GM23338 (cell line): ENCODE measurements around the gene MALSU1. TPM values are rescaled to one million over a fixed set of nuclear protein-coding genes. Genes with fewer than 3 reads are reported as not detected.

Source experiments
- ATAC-seq: fragments of 200-7000 bp; cut with Tn5 transposase; 3 replicates; pipeline ENCODE4 v1.9.1; 2020
- DNase-seq: peaks from one replicate; pipeline ENCODE4 v3.0.0-alpha.2; 2015; ENCODE audit warnings: low spot score
- H2AFZ ChIP-seq: fragments of 200-600 bp; sonication (generic); 2 replicates; pipeline ENCODE4 v1.8.0; 2016; ENCODE audit warnings: antibody characterized with exemption, mild to moderate bottlenecking, moderate library complexity
- H3F3A ChIP-seq: fragments of 200-600 bp; sonication (generic); replicated peaks from 2 replicates; pipeline ENCODE4 v1.8.0; 2017; ENCODE audit warnings: antibody characterized with exemption, mixed run types, low read depth
- H3K27ac ChIP-seq: fragments of 200-600 bp; sonication (generic); 2 replicates; pipeline ENCODE4 v1.6.1; 2016; ENCODE audit warnings: low read depth
- H3K27me3 ChIP-seq: fragments of 200-600 bp; sonication (generic); 2 replicates; pipeline ENCODE4 v1.8.0; 2016; ENCODE audit warnings: mild to moderate bottlenecking, mixed run types, moderate library complexity; ENCODE audit not compliant: insufficient read depth
- H3K36me3 ChIP-seq: fragments of 200-600 bp; sonication (generic); 2 replicates; pipeline ENCODE4 v1.8.0; 2016; ENCODE audit warnings: mild to moderate bottlenecking; ENCODE audit not compliant: insufficient read depth
- H3K4me1 ChIP-seq: fragments of 200-600 bp; sonication (generic); 2 replicates; pipeline ENCODE4 v1.8.0; 2016; ENCODE audit warnings: mild to moderate bottlenecking, moderate library complexity; ENCODE audit not compliant: insufficient read depth
- H3K4me2 ChIP-seq: fragments of 200-600 bp; sonication (generic); 2 replicates; pipeline ENCODE4 v1.7.1; 2017; ENCODE audit warnings: mixed run types
- H3K4me3 ChIP-seq: fragments of 200-600 bp; sonication (generic); 2 replicates; pipeline ENCODE4 v1.6.1; 2016; ENCODE audit warnings: mixed run types
- H3K79me2 ChIP-seq: fragments of 200-600 bp; sonication (generic); replicated peaks from 2 replicates; pipeline ENCODE4 v1.8.0; 2017; ENCODE audit warnings: mild to moderate bottlenecking; ENCODE audit not compliant: insufficient read depth
- H3K9me2 ChIP-seq: fragments of 200-600 bp; sonication (generic); 2 replicates; pipeline ENCODE4 v1.8.0; 2017; ENCODE audit not compliant: insufficient read depth
- H4K20me1 ChIP-seq: fragments of 200-600 bp; sonication (generic); replicated peaks from 2 replicates; pipeline ENCODE4 v1.8.0; 2017; ENCODE audit warnings: mild to moderate bottlenecking; ENCODE audit not compliant: insufficient read depth
- H3K27ac Mint-ChIP-seq: 2 replicates; pipeline ENCODE4 v1.8.0; 2020; ENCODE audit warnings: inconsistent platforms, mild to moderate bottlenecking, moderate library complexity, mixed read lengths
- H3K27me3 Mint-ChIP-seq: 3 replicates; pipeline ENCODE4 v1.8.0; 2022; ENCODE audit warnings: low read depth, mild to moderate bottlenecking, moderate library complexity, mixed read lengths, inconsistent platforms; ENCODE audit not compliant: insufficient read depth, poor library complexity
- H3K36me3 Mint-ChIP-seq: 3 replicates; pipeline ENCODE4 v1.8.0; 2021; ENCODE audit warnings: low read depth, mild to moderate bottlenecking, inconsistent platforms, moderate library complexity, mixed read lengths
- H3K4me1 Mint-ChIP-seq: 3 replicates; pipeline ENCODE4 v1.8.0; 2020; ENCODE audit warnings: mild to moderate bottlenecking, inconsistent platforms, mixed read lengths
- H3K4me3 Mint-ChIP-seq: 3 replicates; pipeline ENCODE4 v1.8.0; 2021; ENCODE audit warnings: moderate library complexity, mild to moderate bottlenecking, inconsistent platforms, mixed read lengths
- H3K9me3 Mint-ChIP-seq: 3 replicates; pipeline ENCODE4 v1.8.0; 2020; ENCODE audit warnings: moderate library complexity, mild to moderate bottlenecking, inconsistent platforms, mixed read lengths
- CTCF ChIP-seq, 2 experiments: fragments of 200-600 bp in 1 of 2; sonication (generic) in 1 of 2; conservative IDR thresholded peaks; 2 replicates each; pipeline versions ENCODE4 v1.5.1 to v1.6.1; 2016 to 2017; ENCODE audit warnings: antibody characterized with exemption in 2 of 2, low read depth in 2 of 2, mild to moderate bottlenecking in 2 of 2, moderate library complexity in 1 of 2
- EZH2phosphoT487 ChIP-seq: fragments of 200-600 bp; sonication (generic); IDR thresholded peaks from one replicate; pipeline ENCODE4 v1.8.1; 2018; ENCODE audit warnings: antibody characterized with exemption; ENCODE audit not compliant: unreplicated experiment
- REST ChIP-seq: IDR thresholded peaks from one replicate; pipeline ENCODE4 v1.6.1; 2018; ENCODE audit warnings: antibody characterized with exemption; ENCODE audit not compliant: unreplicated experiment
- ZNF462 ChIP-seq: fragments of 250-450 bp; sonication (Bioruptor Pico); IDR thresholded peaks from 2 replicates; pipeline ENCODE4 v1.5.0; 2020; ENCODE audit warnings: mild to moderate bottlenecking, moderate library complexity
- polyA plus RNA-seq: library from polyadenylated mRNA; unstranded; fragments of >200 nt; fragmentation: Nextera tagmentation; extraction: Ambion mirVana; gene quantifications from 2 replicates; pipeline ENCODE4 v1.2.1, GENCODE V29; 2016
- total RNA-seq: library from RNA; depleted of rRNA; stranded (reverse); fragments of >200 nt; shearing (Covaris generic); gene quantifications from 2 replicates; pipeline ENCODE4 v1.2.3, GENCODE V29; 2014

Gene MALSU1
- total and polyA plus RNA-seq, 2 experiments from 2014 or later: 96.8 to 209 TPM

- Histone ChIP-seq H3K4me1 (no peaks in the 10 kb centered on the region), H3K4me2 (no peak overlapping the region), H3F3A (peaks cover 19% of the 10 kb centered on the region), H3K79me2 (peaks cover 75% of the 10 kb centered on the region), H3K27ac (no peak overlapping the region), H3K9me2 (no peaks in the 10 kb centered on the region), H3K4me3 (no peak overlapping the region), H2AFZ (no peak overlapping the region), H3K36me3 (peaks cover 22% of the 10 kb centered on the region), H4K20me1 (peaks cover 33% of the 10 kb centered on the region; the same call in 1 of the 2 replicates), H3K27me3 (no peaks in the 10 kb centered on the region)
- Mint-ChIP-seq H3K9me3 (no peaks in the 10 kb centered on the region), H3K4me3 (no peak overlapping the region), H3K27ac (no peak overlapping the region), H3K27me3 (peaks cover 14% of the 10 kb centered on the region), H3K4me1 (peaks cover 5% of the 10 kb centered on the region), H3K36me3 (peaks cover 78% of the 10 kb centered on the region)
- DNase-seq (no peak), ATAC-seq (no peak)
- TF ChIP-seq CTCF (conservative IDR thresholded peaks at IDR 0.05; ENCODE audit: low read depth in 2 of 2) (no peak), REST (no peak), ZNF462 (CRISPR knock-in tag) (no peak), EZH2phosphoT487 (no peak)
These were observed 7.9 kb downstream of the MALSU1 start for GRCh38 chr7:23306936-23307521.
